Measurements from ENCODE around the gene SFRP2.

The SFRP2 gene

DNA sequence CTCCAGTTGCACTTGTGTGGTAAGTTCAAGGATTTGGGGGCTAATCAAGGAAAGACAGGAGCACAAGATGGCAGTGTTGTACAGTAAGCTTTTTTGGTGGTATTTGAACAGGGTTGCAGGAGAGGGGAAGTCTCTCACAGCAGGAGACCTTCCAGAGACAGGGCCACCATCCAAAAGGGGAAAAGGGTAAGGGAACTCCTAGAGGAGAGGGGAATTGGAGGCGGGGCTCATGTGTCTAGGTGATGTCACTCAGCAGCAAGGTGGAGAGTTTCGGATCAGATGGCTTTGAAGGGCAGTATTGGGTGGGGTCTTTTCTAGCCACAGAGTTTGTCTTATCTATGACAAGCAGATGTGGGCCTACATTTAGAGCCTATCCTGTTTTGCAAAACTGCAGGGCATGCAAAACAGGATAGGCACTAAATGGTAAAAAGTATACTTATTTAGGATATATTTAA lies 15.6 kb downstream of the SFRP2 start:
- DNase-seq (ENCODE audit: low read depth) = no peak

DNA sequence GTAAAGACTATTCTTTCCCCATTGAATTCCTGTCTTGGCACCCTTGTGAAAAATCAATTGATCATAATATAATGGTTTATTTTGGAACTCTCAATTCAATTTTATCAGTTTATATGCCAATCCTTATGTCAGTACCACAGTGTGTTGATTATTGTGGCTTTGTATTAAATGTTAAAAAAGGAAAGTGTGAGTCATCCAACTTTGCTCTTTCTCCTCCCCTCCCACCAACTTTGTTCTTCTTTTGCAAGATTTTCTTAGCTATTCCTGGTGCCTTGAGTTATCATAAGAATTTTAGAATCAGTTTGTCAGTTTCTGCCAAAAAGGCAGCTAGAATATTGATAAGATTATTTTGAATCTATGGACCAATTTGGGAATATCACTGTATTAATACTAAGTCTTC lies 17.8 kb downstream of the SFRP2 start:
- no peak for DNase-seq (ENCODE audit: low read depth)

DNA sequence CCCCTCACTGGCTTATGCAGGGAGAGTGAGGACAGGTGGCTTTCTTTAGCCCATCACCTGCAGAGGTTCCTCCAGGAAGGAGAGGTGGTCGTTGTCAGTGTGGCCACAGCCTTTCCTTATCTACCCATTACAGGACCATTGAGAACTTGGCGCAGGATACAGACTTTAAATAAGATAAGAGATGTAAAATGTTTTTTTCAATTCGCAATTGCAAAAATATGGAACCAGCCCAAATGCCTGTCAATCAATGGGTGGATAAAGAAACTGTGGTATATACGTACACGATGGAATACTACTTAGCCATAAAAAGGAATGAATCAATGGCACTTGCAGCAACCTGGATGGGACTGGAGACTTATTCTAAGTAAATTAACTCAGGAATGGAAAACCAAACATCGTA lies 22.1 kb downstream of the SFRP2 start:
- DNase-seq (ENCODE audit: low read depth) = no peak

DNA sequence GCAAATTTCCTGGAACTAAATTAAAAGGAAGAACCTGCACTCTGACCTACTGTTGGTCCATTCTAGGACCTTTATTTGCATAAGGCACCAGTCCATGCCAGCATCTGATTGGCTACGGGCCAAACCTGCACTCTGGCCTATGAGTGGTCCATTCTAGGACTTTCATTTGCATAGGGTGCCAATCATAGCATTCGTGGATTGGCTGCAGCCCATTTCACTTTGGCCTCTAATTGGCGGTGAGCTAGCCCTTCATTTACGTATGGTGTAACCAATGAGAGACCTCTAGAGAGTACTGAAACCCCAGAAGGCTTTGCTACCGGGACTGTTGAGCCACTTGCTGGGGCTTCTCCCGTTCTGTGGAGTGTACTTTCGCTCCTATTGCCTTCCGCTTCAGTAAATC lies 23.0 kb downstream of the SFRP2 start:
- DNase-seq (ENCODE audit: low read depth) = no peak

DNA sequence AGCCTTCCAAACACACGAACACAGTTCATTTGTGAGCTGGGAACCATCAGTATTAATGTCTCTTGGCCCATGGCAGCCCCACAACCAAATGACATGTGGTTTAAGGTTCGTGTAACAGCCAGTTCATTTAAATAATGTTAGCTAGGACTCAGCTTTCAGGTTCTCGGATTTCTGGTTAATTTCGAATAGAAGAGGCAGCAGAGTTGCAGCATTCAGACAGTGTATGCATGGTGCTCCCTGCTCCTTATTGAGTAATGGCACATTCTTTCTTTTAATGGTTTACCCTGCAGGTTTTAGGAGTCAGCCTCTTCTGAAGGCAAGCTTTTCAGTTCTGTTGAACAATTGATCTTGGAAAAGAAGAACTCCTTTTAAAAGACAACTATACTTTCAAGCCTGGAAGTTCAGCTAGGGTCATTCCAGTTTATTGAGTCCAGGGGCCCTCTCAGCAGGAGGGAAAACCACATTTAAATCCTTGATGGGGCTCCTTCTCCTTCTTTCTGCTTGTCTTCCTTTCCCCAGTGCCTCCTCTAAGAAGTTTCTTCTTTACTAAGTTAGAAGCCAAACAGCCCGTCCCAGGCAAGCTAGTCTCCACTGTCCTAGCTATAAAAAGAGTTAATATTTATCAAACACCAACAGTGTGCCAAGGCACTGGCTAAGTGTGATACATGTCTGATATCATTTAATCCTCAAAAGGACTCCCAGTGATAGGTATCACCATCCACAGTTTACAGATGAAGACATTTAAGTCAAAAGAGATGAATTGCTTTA lies 24.1 kb downstream of the SFRP2 start:
- DNase-seq (ENCODE audit: low read depth) = no peak

DNA sequence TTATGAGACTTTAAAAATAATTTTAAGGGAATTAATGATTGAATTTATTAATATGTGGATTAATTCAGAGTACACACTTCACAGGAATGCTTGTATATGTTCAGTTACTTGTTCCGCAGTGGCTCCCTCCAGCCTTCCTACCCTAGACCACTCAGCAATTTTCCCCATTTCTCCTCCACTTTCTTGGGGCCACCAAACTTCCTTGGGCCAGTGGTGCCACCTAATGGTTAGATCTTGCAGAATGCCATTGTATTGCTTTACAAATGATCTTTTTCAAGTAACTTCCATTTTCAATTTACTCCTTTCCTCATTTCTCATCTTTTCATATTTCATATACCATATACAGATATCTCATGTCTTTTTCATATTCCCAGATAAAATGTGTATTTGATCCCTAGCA lies 25.5 kb downstream of the SFRP2 start:
- no peak for DNase-seq (ENCODE audit: low read depth)

DNA sequence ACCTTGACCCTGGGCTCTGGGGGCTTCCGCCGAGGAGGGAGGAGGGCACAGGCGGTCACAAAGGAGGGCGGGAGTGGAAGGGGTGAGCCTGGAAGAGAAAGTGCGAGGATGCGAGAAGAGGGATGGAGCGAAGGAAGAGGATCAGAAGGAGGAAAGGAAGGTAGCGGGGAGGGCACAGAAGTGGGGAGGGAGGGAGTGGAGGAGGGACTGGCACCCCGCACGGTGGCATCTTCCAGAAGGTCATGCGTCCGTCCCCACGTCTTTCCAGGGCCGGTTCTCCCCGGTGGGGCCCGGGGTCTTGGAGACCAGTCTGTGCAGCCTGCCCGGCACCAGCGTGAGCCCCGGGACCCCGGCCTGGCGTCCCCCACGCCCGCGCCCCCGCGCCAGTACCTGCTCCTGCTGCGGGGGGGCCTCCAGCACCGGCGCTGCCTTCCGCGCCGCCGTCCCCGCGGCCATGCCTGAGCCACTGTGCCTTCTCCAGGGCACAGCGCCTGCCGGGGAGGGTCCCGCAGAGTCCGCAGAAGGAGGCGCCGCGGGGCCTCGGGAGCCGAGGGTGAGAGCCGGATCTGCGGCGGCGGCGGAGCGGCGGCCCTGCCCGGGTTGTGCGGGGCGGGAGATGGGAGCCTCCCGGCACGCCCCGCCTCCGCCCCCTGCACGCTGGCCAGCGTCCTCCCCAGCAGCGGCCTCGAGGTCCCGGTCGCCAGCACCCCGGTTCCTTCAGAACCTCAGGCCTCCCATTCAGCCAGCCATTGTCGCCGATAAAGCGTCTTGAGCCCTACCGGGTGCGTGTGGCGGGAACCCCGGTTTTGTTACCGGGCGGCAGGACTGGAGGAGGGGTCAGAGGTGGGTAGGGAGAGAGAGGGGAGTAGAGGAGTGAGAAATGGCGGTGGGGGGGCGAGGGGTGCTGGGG lies 29.2 kb downstream of the SFRP2 start, which contains the start of gene RNF175:
Gene RNF175, minus strand, starts transcription at position 618 of the 910 bp plus-strand sequence. Its CDS starts 162 bp downstream, at position 456.
- no peak for DNase-seq (ENCODE audit: low read depth)

DNA sequence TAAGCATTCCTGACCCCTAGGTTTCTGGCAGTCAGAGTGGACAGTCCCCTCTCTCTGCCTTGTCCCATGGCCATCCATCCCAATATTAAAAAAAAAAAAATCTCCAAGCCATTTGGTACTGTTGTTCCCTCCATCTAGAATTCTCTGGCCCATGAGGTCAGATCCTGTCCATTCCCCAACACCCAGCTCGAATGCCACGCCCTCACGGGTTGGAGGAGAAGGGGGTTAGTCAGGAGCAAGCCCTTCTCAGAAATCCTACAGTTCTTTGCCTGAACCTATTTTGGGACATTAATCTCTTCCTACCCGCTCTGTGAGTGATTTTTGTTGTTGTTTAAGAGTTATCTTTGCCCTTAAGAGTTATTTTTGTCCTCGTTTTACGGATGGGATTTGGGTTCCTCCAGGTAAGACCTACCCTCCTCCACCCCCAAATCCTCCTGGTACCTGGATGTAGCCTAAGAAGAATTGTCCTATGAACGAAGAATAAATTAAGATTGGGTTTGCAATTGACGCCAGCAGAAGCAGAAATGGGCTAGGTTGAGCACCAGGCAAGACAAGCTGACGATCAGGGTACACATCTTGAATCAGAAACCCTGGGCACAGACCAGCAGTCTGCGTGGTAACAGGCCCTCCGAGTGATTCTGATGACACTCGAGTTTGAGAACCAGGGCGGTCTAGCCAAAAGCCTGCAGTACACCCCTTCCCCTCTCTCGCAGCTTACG lies 30.0 kb downstream of the SFRP2 start:
- DNase-seq (ENCODE audit: low read depth) = no peak

DNA sequence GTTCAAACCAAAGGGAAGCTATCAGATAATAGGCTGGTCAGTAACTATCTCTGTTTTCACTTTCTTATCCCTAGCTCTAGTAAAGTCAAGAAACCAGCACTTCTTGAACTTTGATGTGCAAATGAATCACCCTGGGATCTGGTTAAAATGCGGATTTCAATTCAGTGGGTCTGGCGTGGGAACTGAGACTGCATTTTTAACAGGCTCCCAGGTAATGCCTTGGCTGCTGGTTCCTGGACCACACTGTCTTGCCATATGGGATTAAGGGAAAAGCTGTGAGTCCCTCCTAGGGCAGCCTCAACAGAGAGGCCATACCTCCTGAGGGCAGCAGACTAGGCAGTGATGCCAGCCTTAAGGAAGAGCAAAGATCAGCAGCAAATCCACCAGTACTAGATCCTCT lies 30.7 kb downstream of the SFRP2 start:
- DNase-seq (ENCODE audit: low read depth) = no peak

DNA sequence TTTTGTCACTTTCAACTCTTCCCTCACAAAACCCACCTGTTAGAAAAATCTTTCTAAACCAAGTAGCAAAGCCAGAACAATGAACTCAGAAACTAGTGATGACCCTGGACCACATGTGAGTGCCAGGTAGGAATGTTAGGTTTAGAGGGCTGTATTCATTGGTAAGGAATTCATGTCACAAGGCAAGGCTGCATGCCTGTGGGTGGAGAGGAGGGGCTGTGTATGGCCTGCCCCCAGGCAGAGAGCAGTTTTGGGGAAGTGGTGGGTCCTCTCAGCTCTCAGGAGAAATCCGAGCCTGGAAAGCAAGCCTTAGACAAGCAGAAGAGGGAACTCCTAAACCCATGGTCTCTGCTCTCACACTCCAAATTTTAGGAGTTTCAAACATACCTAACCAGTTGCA lies 31.5 kb downstream of the SFRP2 start:
- DNase-seq (ENCODE audit: low read depth) = no peak

DNA sequence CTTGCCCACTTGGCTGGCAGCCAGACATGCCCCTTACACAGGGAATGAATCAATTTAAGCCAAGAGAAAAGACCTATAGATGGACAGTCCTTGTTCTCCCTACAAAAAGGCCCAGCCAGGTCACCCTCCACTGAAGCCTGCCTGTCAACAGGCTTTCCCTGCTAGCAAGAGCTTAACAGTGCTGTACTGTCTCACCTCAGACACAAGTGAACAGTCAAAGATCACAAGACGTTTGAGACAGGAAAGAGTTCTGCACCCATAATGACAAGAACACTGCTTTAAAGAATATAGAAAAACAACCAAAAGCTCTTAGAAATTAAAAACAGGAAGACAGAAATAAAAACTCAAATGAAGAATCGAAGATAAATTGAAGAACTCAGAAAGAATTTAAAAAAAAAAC lies 33.7 kb downstream of the SFRP2 start:
- DNase-seq (ENCODE audit: low read depth) = no peak

DNA sequence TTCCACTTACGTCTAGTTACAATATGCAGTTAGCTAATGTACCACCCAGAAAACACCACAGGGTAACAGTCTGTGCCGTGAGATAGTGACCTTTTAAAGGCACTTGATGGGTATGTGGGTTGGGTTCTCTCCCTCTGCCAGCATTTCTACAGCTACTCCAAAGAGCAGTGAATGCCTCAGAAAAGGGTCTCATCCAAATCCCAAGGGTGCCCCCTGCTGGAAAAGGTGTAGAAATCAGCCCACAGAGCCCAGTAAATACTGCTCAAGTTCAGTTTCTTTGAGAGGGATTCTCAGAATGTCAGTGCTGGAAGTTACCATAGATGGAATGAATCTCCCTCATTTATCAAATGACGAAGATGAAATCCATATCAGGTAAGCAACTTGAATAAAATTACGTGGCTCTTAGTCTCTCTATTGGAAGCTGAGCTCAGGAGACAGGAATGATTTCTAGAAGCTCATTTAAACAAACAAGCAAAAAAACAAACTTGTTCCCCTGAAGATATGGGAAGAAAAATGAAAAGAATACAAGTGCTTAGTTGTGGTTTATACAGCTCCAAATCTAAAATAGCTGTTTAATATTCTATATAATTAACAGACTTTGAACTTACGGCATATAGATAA lies 38.6 kb downstream of the SFRP2 start:
- DNase-seq (ENCODE audit: low read depth) = peak; percentile 15

DNA sequence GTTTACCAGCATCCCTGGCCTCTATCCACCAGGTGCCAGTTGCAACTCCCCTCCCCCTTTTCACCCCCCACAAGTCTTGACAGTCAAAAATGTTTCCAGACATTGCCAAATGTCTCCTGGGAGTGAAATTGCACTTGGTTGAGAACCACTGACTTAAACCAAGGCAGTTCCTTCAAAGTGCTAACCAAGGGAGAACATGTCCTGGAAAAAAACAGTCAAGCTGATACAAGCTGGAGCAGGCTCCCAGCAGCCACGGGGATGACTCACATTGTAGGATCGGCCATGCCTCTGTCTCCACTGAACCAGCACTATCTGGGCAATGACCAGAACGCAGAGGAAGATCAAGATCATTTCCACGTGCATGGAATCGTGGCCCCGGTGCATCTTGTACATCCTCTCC lies 40.5 kb downstream of the SFRP2 start:
- no peak for DNase-seq (ENCODE audit: low read depth)

DNA sequence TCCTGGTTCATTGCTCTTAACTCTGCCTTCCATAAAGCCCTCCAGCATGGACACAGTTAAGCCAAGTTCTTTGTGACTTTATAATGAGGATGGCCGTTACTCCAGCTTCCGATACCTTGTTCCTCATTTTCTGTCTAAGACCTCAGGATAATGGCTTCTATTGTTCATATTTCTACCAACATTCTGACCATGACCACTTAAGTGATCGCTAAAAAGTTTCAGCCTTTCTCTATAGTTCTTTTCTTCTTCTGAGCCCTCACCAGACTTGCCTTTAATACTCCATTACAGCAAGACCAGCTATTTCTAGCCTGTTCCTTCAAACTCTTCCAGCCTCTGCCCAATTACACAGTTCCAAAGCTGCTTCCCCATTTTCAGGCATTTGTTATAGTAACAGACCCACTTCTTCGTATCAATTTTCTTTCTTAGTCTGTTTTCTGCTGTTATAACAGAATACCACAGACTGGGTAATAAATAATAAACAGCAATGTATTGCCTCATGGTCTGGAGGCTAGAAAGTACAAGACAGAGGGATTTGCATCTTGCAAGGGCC lies 41.4 kb downstream of the SFRP2 start:
- no peak for DNase-seq (ENCODE audit: low read depth)

DNA sequence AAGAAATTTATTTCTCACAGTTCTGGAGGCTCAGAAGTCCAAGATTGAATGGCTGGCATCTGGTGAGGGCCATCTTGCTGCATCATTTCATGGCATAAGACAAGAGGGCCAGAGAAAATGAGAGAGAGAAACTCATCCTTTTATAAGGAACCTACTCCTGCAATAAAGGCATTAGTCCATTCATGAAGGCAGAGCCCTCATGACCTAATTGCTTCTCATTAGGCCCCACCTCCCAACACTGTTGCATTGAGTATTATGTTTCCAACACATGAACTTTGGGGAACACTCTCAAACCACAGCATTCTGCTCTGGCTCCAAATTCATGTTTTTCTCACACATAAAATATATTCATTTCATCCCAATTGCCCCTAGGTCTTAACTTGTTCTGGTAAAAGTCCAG lies 43.2 kb downstream of the SFRP2 start:
- no peak for DNase-seq (ENCODE audit: low read depth)

DNA sequence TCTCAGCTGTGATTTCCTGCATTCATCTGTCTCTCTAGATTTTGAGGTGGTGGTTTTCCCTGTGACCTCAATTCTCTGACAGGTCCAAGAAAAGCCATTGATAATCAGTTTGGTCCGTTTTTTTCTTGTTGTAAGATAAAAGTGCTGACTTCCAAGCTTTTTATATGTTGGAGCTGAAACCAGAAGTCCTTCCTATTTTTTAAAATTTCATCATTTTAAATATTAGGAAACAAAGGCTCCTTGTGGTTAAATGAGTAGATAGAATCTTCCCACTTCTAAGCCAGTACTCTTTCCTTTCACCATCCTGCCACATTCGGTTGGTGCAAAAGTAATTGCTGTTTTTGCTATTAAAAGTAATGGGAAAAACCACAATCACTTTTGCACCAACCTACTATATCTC lies 47.3 kb downstream of the SFRP2 start:
- DNase-seq (ENCODE audit: low read depth) = no peak

DNA sequence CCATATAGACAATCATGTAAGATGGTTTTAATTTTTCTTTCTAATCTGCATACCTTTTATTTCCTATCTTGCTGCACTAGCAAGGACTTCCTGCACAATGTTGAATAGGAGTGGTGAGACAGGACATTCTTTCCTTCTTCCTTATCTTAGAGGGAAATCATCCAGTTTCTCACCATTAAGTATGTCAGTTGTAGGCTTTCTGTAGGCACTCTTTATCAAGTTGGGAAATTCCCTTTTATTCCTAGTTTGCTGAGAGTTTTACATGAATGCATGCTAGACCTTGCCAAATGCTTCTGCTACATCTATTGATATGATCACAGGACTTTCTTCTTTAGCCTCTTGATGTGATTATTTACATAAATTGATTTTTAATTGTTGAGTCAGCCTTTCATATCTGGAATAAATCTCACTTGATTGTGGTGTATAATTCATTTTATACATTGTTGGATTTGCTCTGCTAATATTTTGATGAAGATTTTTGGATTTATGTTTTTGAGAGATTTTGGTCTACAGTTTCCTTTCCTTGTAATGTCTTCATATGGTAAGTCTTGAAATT lies 52.9 kb downstream of the SFRP2 start:
- DNase-seq (ENCODE audit: low read depth) = no peak

DNA sequence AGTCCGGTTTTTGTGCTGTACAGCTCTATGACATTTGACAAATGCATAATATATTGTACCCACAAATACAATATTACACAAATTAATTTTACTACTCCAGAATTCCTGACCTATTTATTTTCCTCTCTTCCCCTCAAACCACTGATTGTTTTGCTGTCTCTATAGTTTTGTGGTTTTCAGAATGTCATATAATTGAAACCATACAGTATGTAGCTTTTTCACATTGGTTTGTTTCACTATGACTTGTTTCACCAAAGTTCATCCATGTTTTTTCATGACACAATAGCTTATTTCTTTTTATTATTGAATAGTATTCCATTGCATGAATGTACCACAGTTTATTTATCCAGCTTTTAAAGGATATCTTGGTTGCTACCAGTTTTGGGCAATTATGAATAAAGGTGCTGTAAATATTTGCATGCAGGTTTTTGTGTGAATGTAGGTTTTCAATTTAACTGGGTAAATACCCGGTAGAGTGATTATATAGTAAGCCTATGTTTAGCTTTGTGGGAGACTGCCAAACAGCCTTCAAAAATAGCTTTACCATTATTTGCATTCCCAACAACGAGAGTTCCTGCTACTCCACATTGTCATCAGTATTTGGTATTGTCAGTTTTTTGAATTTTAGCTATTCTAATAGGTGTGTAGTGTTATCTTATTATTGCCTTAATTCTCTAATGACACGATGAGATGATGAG lies 55.0 kb downstream of the SFRP2 start:
- DNase-seq (ENCODE audit: low read depth) = no peak

DNA sequence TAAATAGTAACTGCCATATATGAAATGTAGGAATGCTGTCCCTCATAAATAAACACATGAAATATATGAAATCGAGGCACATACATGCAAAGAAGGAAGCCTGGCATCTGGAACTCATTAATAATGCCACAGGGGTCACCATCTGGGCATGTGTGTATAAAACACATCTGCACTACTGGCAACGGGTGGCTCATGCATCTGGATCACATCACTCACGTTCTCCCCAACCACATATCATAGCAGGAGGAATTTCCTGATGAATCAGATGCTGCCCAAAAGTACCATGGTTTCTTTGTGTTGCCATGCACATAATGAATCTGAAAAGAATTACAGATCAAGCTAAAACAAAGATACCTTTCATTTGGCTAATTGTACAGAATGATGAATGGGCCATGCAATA lies 57.6 kb downstream of the SFRP2 start:
- DNase-seq (ENCODE audit: low read depth) = no peak
